Measurements from ENCODE around the gene RTP1.

The RTP1 gene, protein sequence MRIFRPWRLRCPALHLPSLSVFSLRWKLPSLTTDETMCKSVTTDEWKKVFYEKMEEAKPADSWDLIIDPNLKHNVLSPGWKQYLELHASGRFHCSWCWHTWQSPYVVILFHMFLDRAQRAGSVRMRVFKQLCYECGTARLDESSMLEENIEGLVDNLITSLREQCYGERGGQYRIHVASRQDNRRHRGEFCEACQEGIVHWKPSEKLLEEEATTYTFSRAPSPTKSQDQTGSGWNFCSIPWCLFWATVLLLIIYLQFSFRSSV

DNA sequence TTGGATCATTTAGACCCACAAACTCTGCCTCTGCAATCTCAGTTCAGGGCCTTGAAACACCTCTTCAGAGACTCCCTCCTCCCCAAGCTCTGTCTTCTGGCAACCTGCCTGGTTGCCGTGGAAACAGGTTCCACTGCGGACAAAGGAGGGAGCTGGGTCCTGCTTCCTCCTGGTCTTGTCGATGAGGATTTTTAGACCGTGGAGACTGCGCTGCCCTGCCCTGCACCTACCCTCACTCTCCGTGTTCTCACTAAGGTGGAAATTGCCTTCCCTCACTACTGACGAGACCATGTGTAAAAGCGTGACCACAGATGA, at the start of gene RTP1:
Gene RTP1 (plus strand): TSS at position 152 of the 315 bp plus-strand sequence. CDS start 30 bp downstream, at position 182.
- Mint-ChIP-seq H3K27me3 (ENCODE audit: low read depth) (peaks cover 17% of the 10 kb centered on the region), H3K4me3 (no peak within 1 kb of the TSS), H3K27ac (no peak within 1 kb of the TSS), H3K9me3 (no peaks in the 10 kb centered on the region), H3K4me1 (no peaks in the 10 kb centered on the region), H3K36me3 (ENCODE audit: low read depth) (no peaks in the 10 kb centered on the region)
- TF ChIP-seq, protein P1, sequence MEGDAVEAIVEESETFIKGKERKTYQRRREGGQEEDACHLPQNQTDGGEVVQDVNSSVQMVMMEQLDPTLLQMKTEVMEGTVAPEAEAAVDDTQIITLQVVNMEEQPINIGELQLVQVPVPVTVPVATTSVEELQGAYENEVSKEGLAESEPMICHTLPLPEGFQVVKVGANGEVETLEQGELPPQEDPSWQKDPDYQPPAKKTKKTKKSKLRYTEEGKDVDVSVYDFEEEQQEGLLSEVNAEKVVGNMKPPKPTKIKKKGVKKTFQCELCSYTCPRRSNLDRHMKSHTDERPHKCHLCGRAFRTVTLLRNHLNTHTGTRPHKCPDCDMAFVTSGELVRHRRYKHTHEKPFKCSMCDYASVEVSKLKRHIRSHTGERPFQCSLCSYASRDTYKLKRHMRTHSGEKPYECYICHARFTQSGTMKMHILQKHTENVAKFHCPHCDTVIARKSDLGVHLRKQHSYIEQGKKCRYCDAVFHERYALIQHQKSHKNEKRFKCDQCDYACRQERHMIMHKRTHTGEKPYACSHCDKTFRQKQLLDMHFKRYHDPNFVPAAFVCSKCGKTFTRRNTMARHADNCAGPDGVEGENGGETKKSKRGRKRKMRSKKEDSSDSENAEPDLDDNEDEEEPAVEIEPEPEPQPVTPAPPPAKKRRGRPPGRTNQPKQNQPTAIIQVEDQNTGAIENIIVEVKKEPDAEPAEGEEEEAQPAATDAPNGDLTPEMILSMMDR (IDR thresholded peaks at IDR 0.05; ENCODE audit: unreplicated experiment in 3 of 3), result no peak

- no peak overlapping the region for H3K27ac Mint-ChIP-seq
- TF ChIP-seq, protein P1 (IDR thresholded peaks at IDR 0.05; ENCODE audit: unreplicated experiment in 3 of 3), result no peak
- peaks cover 4% of the 10 kb centered on the region for H3K36me3 Mint-ChIP-seq (ENCODE audit: low read depth)
- no peak overlapping the region for H3K4me3 Mint-ChIP-seq
- H3K4me1 Mint-ChIP-seq, result no peaks in the 10 kb centered on the region
- peaks cover 8% of the 10 kb centered on the region for H3K27me3 Mint-ChIP-seq (ENCODE audit: low read depth)
- H3K9me3 Mint-ChIP-seq, result peaks cover 11% of the 10 kb centered on the region
These were observed 47.1 kb upstream of the RTP1 start for GRCh38 chr3:187150186-187150585.

DNA sequence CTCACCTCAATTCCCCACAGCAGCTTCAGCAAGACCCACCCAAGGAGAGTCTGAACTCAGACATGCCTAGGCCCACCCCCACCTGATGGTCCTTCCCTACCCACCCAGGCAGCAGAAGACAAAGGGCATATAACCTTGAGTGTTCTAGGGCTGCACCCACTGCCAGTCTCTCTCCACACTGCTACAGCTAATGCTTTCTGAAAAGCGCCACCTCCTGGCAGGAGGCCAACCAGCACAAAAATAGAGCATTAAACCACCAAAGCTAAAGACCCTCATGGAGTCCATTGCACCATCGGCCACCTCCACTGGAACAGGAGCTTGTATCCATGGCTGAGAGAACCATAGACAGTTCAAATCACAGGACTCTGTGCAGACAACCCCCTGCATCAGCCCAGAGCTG, 46.7 kb upstream of the RTP1 start:
- Mint-ChIP-seq H3K4me1 (no peaks in the 10 kb centered on the region), H3K27ac (no peak overlapping the region), H3K36me3 (ENCODE audit: low read depth) (peaks cover 3% of the 10 kb centered on the region), H3K4me3 (no peak overlapping the region), H3K27me3 (ENCODE audit: low read depth) (peaks cover 10% of the 10 kb centered on the region), H3K9me3 (peaks cover 12% of the 10 kb centered on the region)
- TF ChIP-seq, protein P1 (IDR thresholded peaks at IDR 0.05; ENCODE audit: unreplicated experiment in 3 of 3), result no peak

- H3K9me3 Mint-ChIP-seq, result peaks cover 12% of the 10 kb centered on the region
- H3K36me3 Mint-ChIP-seq (ENCODE audit: low read depth), result no peaks in the 10 kb centered on the region
- TF ChIP-seq, protein P1 (IDR thresholded peaks at IDR 0.05; ENCODE audit: unreplicated experiment in 3 of 3), result no peak
- H3K27me3 Mint-ChIP-seq (ENCODE audit: low read depth), result peaks cover 15% of the 10 kb centered on the region
- H3K4me3 Mint-ChIP-seq, result no peak overlapping the region
- no peaks in the 10 kb centered on the region for H3K4me1 Mint-ChIP-seq
- no peak overlapping the region for H3K27ac Mint-ChIP-seq
These were observed 35.7 kb upstream of the RTP1 start for GRCh38 chr3:187161556-187161955.

GRCh38 chr3:187162265-187162953, 34.9 kb upstream of the RTP1 start:
- no peak overlapping the region for H3K27ac Mint-ChIP-seq
- peaks cover 15% of the 10 kb centered on the region for H3K27me3 Mint-ChIP-seq (ENCODE audit: low read depth)
- H3K36me3 Mint-ChIP-seq (ENCODE audit: low read depth), result no peaks in the 10 kb centered on the region
- peaks cover 12% of the 10 kb centered on the region for H3K9me3 Mint-ChIP-seq
- TF ChIP-seq, protein P1 (IDR thresholded peaks at IDR 0.05; ENCODE audit: unreplicated experiment in 3 of 3), result no peak
- H3K4me3 Mint-ChIP-seq, result no peak overlapping the region
- H3K4me1 Mint-ChIP-seq, result no peaks in the 10 kb centered on the region

DNA sequence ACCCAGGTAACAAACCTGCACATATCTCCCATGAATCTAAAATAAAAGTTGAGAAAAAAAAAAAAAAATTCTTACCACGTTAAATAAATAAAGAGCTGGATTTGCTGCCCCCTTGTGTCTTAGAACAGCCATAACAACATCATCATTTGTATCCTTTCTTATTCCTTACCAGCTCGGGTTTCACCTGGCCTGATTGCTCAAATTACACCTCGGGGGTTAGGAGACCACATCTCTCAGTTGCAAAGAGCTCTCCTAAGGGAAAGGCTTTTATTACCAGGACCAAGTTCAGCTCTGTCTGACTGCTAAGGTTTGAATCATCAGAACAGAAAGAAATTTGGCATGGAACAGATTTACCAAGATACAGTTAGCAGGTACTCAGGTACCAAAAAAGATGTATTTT, 32.1 kb upstream of the RTP1 start:
- H3K4me1 Mint-ChIP-seq, result no peaks in the 10 kb centered on the region
- no peaks in the 10 kb centered on the region for H3K36me3 Mint-ChIP-seq (ENCODE audit: low read depth)
- no peak overlapping the region for H3K4me3 Mint-ChIP-seq
- TF ChIP-seq, protein P1 (IDR thresholded peaks at IDR 0.05; ENCODE audit: unreplicated experiment in 3 of 3), result peak; percentile 66 to 73 (median 71)
- H3K27ac Mint-ChIP-seq, result no peak overlapping the region
- H3K27me3 Mint-ChIP-seq (ENCODE audit: low read depth), result peaks cover 10% of the 10 kb centered on the region
- peaks cover 3% of the 10 kb centered on the region for H3K9me3 Mint-ChIP-seq
